BJ (cell line): Measurements from ENCODE around the gene AMOTL2. TPM values are rescaled to one million over a fixed set of nuclear protein-coding genes. Genes with fewer than 3 reads are reported as not detected.

Experiments used
- CTCF ChIA-PET: fragments of 350-600 bp; formaldehyde crosslinking; extraction: SDS; loops from one replicate; lab custom pipeline; 2021; ENCODE audit warnings: antibody characterized with exemption, inconsistent platforms; lab: Yijun Ruan, JAX
- POLR2A ChIA-PET: fragments of 300-600 bp; sonication (Branson Sonifier 250); formaldehyde crosslinking; extraction: SDS; loops from one replicate; lab custom pipeline; 2021; ENCODE audit warnings: antibody characterized with exemption; lab: Charles Lee
- DNase-seq: peaks from one replicate; pipeline ENCODE4 v3.0.0-alpha.2; 2011; ENCODE audit warnings: low read depth
- H3K27me3 ChIP-seq: 2 replicates; pipeline ENCODE4 v1.6.0; 2011; ENCODE audit warnings: low read length; ENCODE audit not compliant: control insufficient read depth, insufficient read depth
- H3K36me3 ChIP-seq: 2 replicates; pipeline ENCODE4 v1.5.1; 2011; ENCODE audit warnings: low read length; ENCODE audit not compliant: control insufficient read depth, insufficient read depth
- H3K4me3 ChIP-seq: 2 replicates; pipeline ENCODE4 v1.5.1; 2011; ENCODE audit warnings: low read depth, mild to moderate bottlenecking, control low read depth, low read length
- CTCF ChIP-seq: IDR thresholded peaks from 2 replicates; pipeline ENCODE4 v1.5.1; 2011; ENCODE audit warnings: low read depth, mild to moderate bottlenecking, control low read depth, inconsistent platforms, low read length, moderate library complexity; ENCODE audit not compliant: insufficient read depth
- polyA plus RNA-seq: library from polyadenylated mRNA; depleted of rRNA; stranded (reverse); fragments of >200 nt; gene quantifications from 2 replicates; pipeline ENCODE4 v1.2.3, GENCODE V29; 2011

AMOTL2 gene
- polyA plus RNA-seq, 1 experiment, result 199 TPM

- ChIA-PET CTCF (interaction anchor here (1.2 kb wide), 1 partner anchor 99 kb away, joined by 4 read pairs; no protein-coding TSS in a partner anchor), POLR2A (no interaction called here)
- no peak for TF ChIP-seq CTCF
- Histone ChIP-seq H3K4me3 (no peak overlapping the region), H3K27me3 (0 out of 2 replicates have a peak, but pooled peaks cover 2% of the 10 kb centered on the region), H3K36me3 (no peaks in the 10 kb centered on the region)
- DNase-seq, result no peak
Measured at GRCh38 chr3:134407239-134407625, 33.0 kb upstream of the AMOTL2 start.

- no peak for TF ChIP-seq CTCF
- Histone ChIP-seq H3K4me3 (peak overlapping the region; percentile 15), H3K27me3 (0 out of 2 replicates have a peak, but pooled peaks cover 2% of the 10 kb centered on the region), H3K36me3 (no peaks in the 10 kb centered on the region)
- no peak for DNase-seq
- CTCF ChIA-PET, result interaction anchor here (1.2 kb wide), 1 partner anchor 98 kb away, joined by 4 read pairs; no protein-coding TSS in a partner anchor
- POLR2A ChIA-PET, result no interaction called here
Measured at GRCh38 chr3:134406331-134407238, 32.3 kb upstream of the AMOTL2 start.

- Histone ChIP-seq H3K27me3 (0 out of 2 replicates have a peak, but pooled peaks cover 2% of the 10 kb centered on the region), H3K4me3 (no peak overlapping the region), H3K36me3 (no peaks in the 10 kb centered on the region)
- DNase-seq, result no peak
- ChIA-PET CTCF (no interaction called here), POLR2A (no interaction called here)
- no peak for TF ChIP-seq CTCF
Measured at GRCh38 chr3:134404366-134404885, 30.2 kb upstream of the AMOTL2 start.

- DNase-seq, result no peak
- ChIA-PET POLR2A (no interaction called here), CTCF (interaction anchor here (0.5 kb wide), 1 partner anchor 38 kb away, joined by 3 read pairs; no protein-coding TSS in a partner anchor)
- no peak for TF ChIP-seq CTCF
- Histone ChIP-seq H3K27me3 (peaks cover 3% of the 10 kb centered on the region; the same call in 1 of the 2 replicates), H3K36me3 (no peaks in the 10 kb centered on the region), H3K4me3 (no peak overlapping the region)
Measured at GRCh38 chr3:134397755-134398154, 23.5 kb upstream of the AMOTL2 start.

- no peak for DNase-seq
- no peak for TF ChIP-seq CTCF
- no peaks in the 10 kb centered on the region for H3K36me3 ChIP-seq
- H3K27me3 ChIP-seq, result peaks cover 3% of the 10 kb centered on the region; the same call in 1 of the 2 replicates
- H3K4me3 ChIP-seq, result no peak overlapping the region
- CTCF ChIA-PET, result no interaction called here
- POLR2A ChIA-PET, result interaction anchor here (0.7 kb wide), 1 partner anchor 21 kb away, joined by 4 read pairs; the partner anchor contains the start of gene AMOTL2
Measured at GRCh38 chr3:134395103-134395502, 20.9 kb upstream of the AMOTL2 start.
